ENCODE measurements around the gene WDR20.
"Not testable (repeated sequence)": the region's sequence is repeated elsewhere in the genome, so short reads cannot be mapped to it uniquely, and the experiment has no call there.

The WDR20 gene

GRCh38 chr14:102243795-102244194 is 104.1 kb downstream of the WDR20 start:
- DNase-seq, result not testable (repeated sequence)

- no peak for DNase-seq
Measured at GRCh38 chr14:102246071-102246470, 106.4 kb downstream of the WDR20 start.

GRCh38 chr14:102248121-102248520 is 108.4 kb downstream of the WDR20 start:
- DNase-seq, result no peak

- no peak for DNase-seq
Measured at GRCh38 chr14:102249041-102249440, 109.3 kb downstream of the WDR20 start.

- no peak for DNase-seq
Measured at GRCh38 chr14:102249981-102250380, 110.3 kb downstream of the WDR20 start.

GRCh38 chr14:102250636-102251035 is 110.9 kb downstream of the WDR20 start:
- no peak for DNase-seq

GRCh38 chr14:102251161-102251560 is 111.5 kb downstream of the WDR20 start:
- no peak for DNase-seq

- DNase-seq, result no peak
Measured at GRCh38 chr14:102252834-102253801, 113.4 kb downstream of the WDR20 start.

- peak in 2 of 3 donors; percentile 9 to 21 for DNase-seq
Measured at GRCh38 chr14:102255401-102256190, 115.9 kb downstream of the WDR20 start.

- DNase-seq, result no peak
Measured at GRCh38 chr14:102256716-102257115, 117.0 kb downstream of the WDR20 start.

GRCh38 chr14:102258136-102258535 is 118.4 kb downstream of the WDR20 start:
- no peak for DNase-seq
